ENCODE measurements around the gene PLN. TPM values are rescaled to one million over a fixed set of nuclear protein-coding genes. Genes with fewer than 3 reads are reported as not detected.
A peak's percentile ranks its signal among the peaks of the same experiment; 100 is the strongest.

The PLN gene
- total RNA-seq (2013), result not detected
- polyA plus RNA-seq (under 1 TPM in 1 of 3 donors, not detected in 2; 0.28 TPM), polyA minus RNA-seq (not detected in 2 replicates), total RNA-seq (0 to 1.5 (median 0.03) reads per million in 11 experiments)

DNA sequence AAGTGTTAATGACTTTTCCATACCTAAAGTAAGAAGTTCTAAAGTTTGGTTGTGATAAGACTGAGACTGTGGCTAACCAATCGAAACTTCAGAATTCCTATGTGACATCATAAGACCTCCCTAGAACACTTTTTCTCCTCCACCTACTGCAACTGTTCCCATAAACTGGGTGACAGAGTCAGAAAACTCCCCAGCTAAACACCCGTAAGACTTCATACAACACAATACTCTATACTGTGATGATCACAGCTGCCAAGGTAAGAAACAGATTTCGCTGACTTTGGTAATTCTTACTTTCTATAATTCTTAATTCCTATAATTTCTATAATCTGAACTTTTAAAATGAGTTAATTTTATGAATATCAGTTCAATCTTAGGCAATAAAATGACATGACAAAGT, at the start of gene PLN:
Gene PLN (plus strand): TSS at position 161 of the 400 bp plus-strand sequence. CDS start 10,626 bp downstream, outside the sequence.
- H3K27ac Mint-ChIP-seq, result peak within 1 kb of the TSS in 1 of 7 donors; percentile 27
- Histone ChIP-seq H2AFZ (ENCODE audit: insufficient read depth, low read depth, low read length, poor library complexity, severe bottlenecking) (no peak within 1 kb of the TSS), H3K4me2 (replicated peaks; ENCODE audit: extremely low read depth, low read length, poor library complexity, severe bottlenecking) (no peak within 1 kb of the TSS), H3K36me3 (replicated peaks in 1 of 2; ENCODE audit: control insufficient read depth in 1 of 2, insufficient read depth in 2 of 2, low read length in 2 of 2) (no peaks in the 10 kb centered on the region), H3K4me1 (ENCODE audit: control insufficient read depth in 1 of 2, insufficient read depth in 2 of 2, low read length in 2 of 2) (no peaks in the 10 kb centered on the region), H3K27me3 (ENCODE audit: control insufficient read depth in 2 of 2, insufficient read depth in 2 of 2, low read length in 2 of 2) (no peaks in the 10 kb centered on the region), H3K9ac (ENCODE audit: insufficient read depth, low read length, poor library complexity, severe bottlenecking) (no peak within 1 kb of the TSS), H3K27ac (ENCODE audit: low read depth in 1 of 2, low read length in 2 of 2) (no peak within 1 kb of the TSS), H4K20me1 (ENCODE audit: insufficient read depth, low read length) (peaks cover 94% of the 10 kb centered on the region), H3K79me2 (ENCODE audit: insufficient read depth, low read length) (no peaks in the 10 kb centered on the region), H3K9me3 (replicated peaks in 1 of 2; ENCODE audit: control insufficient read depth in 1 of 2, insufficient read depth in 1 of 2, low read length in 2 of 2) (no peaks in the 10 kb centered on the region), H3K4me3 (replicated peaks in 1 of 3; ENCODE audit: low read depth in 2 of 3, low read length in 3 of 3) (no peak within 1 kb of the TSS)
- no peaks in the 10 kb centered on the region for H3K9me3 Mint-ChIP-seq
- WGBS (ENCODE audit: insufficient coverage), result 80% methylated on average over 1 of the region's 3 CpGs
- no peak within 1 kb of the TSS for H3K4me3 Mint-ChIP-seq
- DNase-seq, result no peak
- TF ChIP-seq, protein P1, sequence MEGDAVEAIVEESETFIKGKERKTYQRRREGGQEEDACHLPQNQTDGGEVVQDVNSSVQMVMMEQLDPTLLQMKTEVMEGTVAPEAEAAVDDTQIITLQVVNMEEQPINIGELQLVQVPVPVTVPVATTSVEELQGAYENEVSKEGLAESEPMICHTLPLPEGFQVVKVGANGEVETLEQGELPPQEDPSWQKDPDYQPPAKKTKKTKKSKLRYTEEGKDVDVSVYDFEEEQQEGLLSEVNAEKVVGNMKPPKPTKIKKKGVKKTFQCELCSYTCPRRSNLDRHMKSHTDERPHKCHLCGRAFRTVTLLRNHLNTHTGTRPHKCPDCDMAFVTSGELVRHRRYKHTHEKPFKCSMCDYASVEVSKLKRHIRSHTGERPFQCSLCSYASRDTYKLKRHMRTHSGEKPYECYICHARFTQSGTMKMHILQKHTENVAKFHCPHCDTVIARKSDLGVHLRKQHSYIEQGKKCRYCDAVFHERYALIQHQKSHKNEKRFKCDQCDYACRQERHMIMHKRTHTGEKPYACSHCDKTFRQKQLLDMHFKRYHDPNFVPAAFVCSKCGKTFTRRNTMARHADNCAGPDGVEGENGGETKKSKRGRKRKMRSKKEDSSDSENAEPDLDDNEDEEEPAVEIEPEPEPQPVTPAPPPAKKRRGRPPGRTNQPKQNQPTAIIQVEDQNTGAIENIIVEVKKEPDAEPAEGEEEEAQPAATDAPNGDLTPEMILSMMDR (IDR thresholded peaks at IDR 0.05), result no peak
- H3K4me1 Mint-ChIP-seq, result peaks cover 11% of the 10 kb centered on the region
- intact Hi-C loops (cut with micrococcal nuclease), result no loop called here
- H3K27me3 Mint-ChIP-seq (ENCODE audit: low read depth in 3 of 3), result no peaks in the 10 kb centered on the region
- peaks cover 6 to 7% of the 10 kb centered on the region in 2 donors for H3K36me3 Mint-ChIP-seq

DNA sequence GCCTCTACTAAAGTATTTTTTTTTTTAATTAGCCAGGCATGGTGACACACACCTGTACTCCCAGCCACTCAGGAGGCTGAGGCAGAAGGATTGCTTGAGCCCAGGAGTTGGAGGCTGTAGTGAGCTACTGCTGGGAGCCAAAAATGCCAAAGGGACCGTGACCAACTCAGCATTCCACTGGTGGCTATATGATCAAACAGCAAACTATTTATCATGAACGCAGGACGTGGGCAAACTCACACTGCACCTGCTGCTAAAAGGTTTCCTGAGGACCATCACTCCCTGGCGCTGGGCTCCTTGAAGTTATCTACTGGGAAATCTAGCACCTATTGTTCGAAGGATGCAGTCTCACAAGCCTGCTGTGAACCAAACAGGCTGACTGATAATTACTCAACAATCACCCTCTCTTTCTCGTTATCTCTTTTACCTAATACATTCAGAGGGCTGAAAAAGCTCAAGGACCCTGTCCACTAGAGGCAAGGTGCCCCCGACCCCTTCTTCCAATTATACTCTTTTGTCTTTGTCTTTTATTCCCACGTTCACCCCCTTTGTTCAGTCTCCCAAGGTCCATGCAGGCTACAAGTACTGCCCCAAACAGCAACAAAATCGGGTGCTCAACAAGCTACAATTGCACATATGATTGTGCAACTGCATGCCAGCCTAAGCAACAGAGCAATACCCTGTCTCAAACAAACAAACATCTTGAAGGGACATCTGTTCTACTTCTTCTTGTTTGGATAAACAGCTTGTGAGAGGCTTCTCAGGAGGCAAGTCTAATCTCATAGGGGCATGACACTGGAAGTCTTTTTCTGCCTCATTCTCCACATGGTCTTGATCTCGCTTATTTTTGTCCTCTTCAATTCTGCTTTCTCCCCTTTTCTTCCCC, 47.7 kb upstream of the PLN start:
- Mint-ChIP-seq H3K36me3 (peaks cover 38 to 65% of the 10 kb centered on the region in 2 donors), H3K27me3 (ENCODE audit: low read depth in 3 of 3) (peaks cover 0 to 2% (median 0%) of the 10 kb centered on the region in 3 donors), H3K4me1 (no peaks in the 10 kb centered on the region), H3K27ac (no peak overlapping the region), H3K9me3 (peaks cover 2 to 9% (median 6%) of the 10 kb centered on the region in 7 donors), H3K4me3 (no peak overlapping the region)
- H3K4me3 ChIP-seq (replicated peaks in 1 of 3; ENCODE audit: low read depth in 2 of 3, low read length in 3 of 3), result no peak overlapping the region
- intact Hi-C loops (cut with micrococcal nuclease), result no loop called here
- H4K20me1 ChIP-seq (ENCODE audit: insufficient read depth, low read length), result peaks cover 43% of the 10 kb centered on the region
- no peak for DNase-seq
- TF ChIP-seq, protein P1 (IDR thresholded peaks at IDR 0.05), result no peak
- H3K27me3 ChIP-seq (ENCODE audit: control insufficient read depth in 2 of 2, insufficient read depth in 2 of 2, low read length in 2 of 2), result no peaks in the 10 kb centered on the region
- H3K27ac ChIP-seq (ENCODE audit: low read depth in 1 of 2, low read length in 2 of 2), result no peak overlapping the region
- H3K9ac ChIP-seq (ENCODE audit: insufficient read depth, low read length, poor library complexity, severe bottlenecking), result no peak overlapping the region
- H3K79me2 ChIP-seq (ENCODE audit: insufficient read depth, low read length), result no peaks in the 10 kb centered on the region
- WGBS (ENCODE audit: insufficient coverage), result 100% methylated on average over 8 of the region's 10 CpGs
- H3K36me3 ChIP-seq (replicated peaks in 1 of 2; ENCODE audit: control insufficient read depth in 1 of 2, insufficient read depth in 2 of 2, low read length in 2 of 2), result peaks cover 14 to 63% of the 10 kb centered on the region in 2 donors
- no peak overlapping the region for H2AFZ ChIP-seq (ENCODE audit: insufficient read depth, low read depth, low read length, poor library complexity, severe bottlenecking)
- H3K4me2 ChIP-seq (replicated peaks; ENCODE audit: extremely low read depth, low read length, poor library complexity, severe bottlenecking), result no peak overlapping the region
- no peaks in the 10 kb centered on the region for H3K4me1 ChIP-seq (ENCODE audit: control insufficient read depth in 1 of 2, insufficient read depth in 2 of 2, low read length in 2 of 2)
- H3K9me3 ChIP-seq (replicated peaks in 1 of 2; ENCODE audit: control insufficient read depth in 1 of 2, insufficient read depth in 1 of 2, low read length in 2 of 2), result no peaks in the 10 kb centered on the region

Measured in CD14-positive monocyte (primary cell).